Prostate gland (tissue), 2 donors: Measurements from ENCODE around the gene ANKMY2.

Experiments
- CTCF ChIP-seq, 4 experiments: fragments of 200-600 bp in 2 of 4; fragments of 450-650 bp in 2 of 4; sonication (generic) in 2 of 4; IDR thresholded peaks; 1 replicate in 3 of 4; 2 replicates in 1 of 4; pipeline ENCODE4 v1.5.1; 2016 to 2019; ENCODE audit warnings: antibody characterized with exemption in 4 of 4, mild to moderate bottlenecking in 2 of 4, moderate library complexity in 2 of 4
- POLR2A ChIP-seq: fragments of 450-650 bp; IDR thresholded peaks from one replicate; pipeline ENCODE4 v1.6.1; 2016; ENCODE audit warnings: antibody characterized with exemption, mild to moderate bottlenecking
- POLR2AphosphoS5 ChIP-seq: sonication (generic); formaldehyde crosslinking; IDR thresholded peaks from one replicate; pipeline ENCODE4 v1.6.1; 2017; ENCODE audit warnings: antibody characterized with exemption

GRCh38 chr7:16594676-16595075 is 50.9 kb downstream of the ANKMY2 start:
- TF ChIP-seq CTCF (IDR thresholded peaks at IDR 0.05) (no peak), POLR2AphosphoS5 (no peak), POLR2A (no peak)
